ENCODE results near the gene PURA.
A peak's percentile ranks its signal among the peaks of the same experiment; 100 is the strongest.

Gene PURA

GRCh38 chr5:140109759-140110645, 3.9 kb upstream of the PURA start:
- peak; percentile 49 for DNase-seq (ENCODE audit: low spot score)

GRCh38 chr5:140110646-140110957, 3.3 kb upstream of the PURA start:
- no peak for DNase-seq (ENCODE audit: low spot score)

GRCh38 chr5:140111011-140111858, 2.7 kb upstream of the PURA start:
- DNase-seq (ENCODE audit: low spot score), result no peak

- DNase-seq (ENCODE audit: low spot score), result no peak
Measured at GRCh38 chr5:140111859-140112551, 1.9 kb upstream of the PURA start.

GRCh38 chr5:140112685-140113179, 1.2 kb upstream of the PURA start:
- peak; percentile 52 for DNase-seq (ENCODE audit: low spot score)

GRCh38 chr5:140113180-140113698, 670 bp upstream of the PURA start:
- peak; percentile 17 for DNase-seq (ENCODE audit: low spot score)

- peak; percentile 57 for DNase-seq (ENCODE audit: low spot score)
Measured at GRCh38 chr5:140114341-140115185, 654 bp downstream of the PURA start.

GRCh38 chr5:140115186-140115500, 1.2 kb downstream of the PURA start:
- no peak for DNase-seq (ENCODE audit: low spot score)

- DNase-seq (ENCODE audit: low spot score), result no peak
Measured at GRCh38 chr5:140116716-140117115, 2.8 kb downstream of the PURA start.

- DNase-seq (ENCODE audit: low spot score), result no peak
Measured at GRCh38 chr5:140117523-140117922, 3.6 kb downstream of the PURA start.

GRCh38 chr5:140118302-140118936, 4.5 kb downstream of the PURA start:
- DNase-seq (ENCODE audit: low spot score), result no peak

GRCh38 chr5:140125637-140126036, 11.7 kb downstream of the PURA start, which contains the start of gene IGIP:
Gene IGIP, plus strand, starts transcription at chr5:140125937. Its CDS starts 2,540 bp downstream, at chr5:140128477.
- DNase-seq (ENCODE audit: low spot score), result no peak

GRCh38 chr5:140126315-140127012, 12.6 kb downstream of the PURA start:
- DNase-seq (ENCODE audit: low spot score), result no peak

GRCh38 chr5:140128376-140128775, 14.5 kb downstream of the PURA start:
- no peak for DNase-seq (ENCODE audit: low spot score)

- DNase-seq (ENCODE audit: low spot score), result no peak
Measured at GRCh38 chr5:140130949-140131733, 17.2 kb downstream of the PURA start.

- peak; percentile 87 for DNase-seq (ENCODE audit: low spot score)
Measured at GRCh38 chr5:140131967-140132409, 18.1 kb downstream of the PURA start.

GRCh38 chr5:140133514-140134167, 19.7 kb downstream of the PURA start:
- no peak for DNase-seq (ENCODE audit: low spot score)

- DNase-seq (ENCODE audit: low spot score), result no peak
Measured at GRCh38 chr5:140134277-140134935, 20.5 kb downstream of the PURA start.
